ENCODE measurements around the gene ZNF865.

The ZNF865 gene

DNA sequence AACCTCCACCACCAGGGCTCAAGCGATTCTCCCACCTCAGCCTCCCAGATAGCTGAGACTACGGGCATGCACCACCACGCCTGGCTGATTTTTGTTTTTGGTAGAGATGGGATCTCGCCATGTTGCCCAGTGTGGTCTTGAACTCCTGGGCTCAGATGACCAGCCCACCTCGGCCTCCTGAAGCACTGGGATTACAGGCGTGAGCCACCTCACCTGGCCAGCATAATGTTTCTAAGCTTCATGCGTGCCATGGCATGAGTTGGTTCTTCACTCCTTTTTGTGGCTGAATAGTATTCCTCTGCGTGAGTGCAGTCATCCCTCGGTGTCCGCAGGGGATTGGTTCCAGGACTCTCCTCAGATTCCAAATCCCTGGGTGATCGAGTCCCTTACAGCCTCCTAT is 20.6 kb upstream of the ZNF865 start:
- H3K4me3 ChIP-seq (ENCODE audit: low read depth, low read length): no peak overlapping the region
- no peak for DNase-seq (ENCODE audit: low read depth)
- TF ChIP-seq, protein P1, sequence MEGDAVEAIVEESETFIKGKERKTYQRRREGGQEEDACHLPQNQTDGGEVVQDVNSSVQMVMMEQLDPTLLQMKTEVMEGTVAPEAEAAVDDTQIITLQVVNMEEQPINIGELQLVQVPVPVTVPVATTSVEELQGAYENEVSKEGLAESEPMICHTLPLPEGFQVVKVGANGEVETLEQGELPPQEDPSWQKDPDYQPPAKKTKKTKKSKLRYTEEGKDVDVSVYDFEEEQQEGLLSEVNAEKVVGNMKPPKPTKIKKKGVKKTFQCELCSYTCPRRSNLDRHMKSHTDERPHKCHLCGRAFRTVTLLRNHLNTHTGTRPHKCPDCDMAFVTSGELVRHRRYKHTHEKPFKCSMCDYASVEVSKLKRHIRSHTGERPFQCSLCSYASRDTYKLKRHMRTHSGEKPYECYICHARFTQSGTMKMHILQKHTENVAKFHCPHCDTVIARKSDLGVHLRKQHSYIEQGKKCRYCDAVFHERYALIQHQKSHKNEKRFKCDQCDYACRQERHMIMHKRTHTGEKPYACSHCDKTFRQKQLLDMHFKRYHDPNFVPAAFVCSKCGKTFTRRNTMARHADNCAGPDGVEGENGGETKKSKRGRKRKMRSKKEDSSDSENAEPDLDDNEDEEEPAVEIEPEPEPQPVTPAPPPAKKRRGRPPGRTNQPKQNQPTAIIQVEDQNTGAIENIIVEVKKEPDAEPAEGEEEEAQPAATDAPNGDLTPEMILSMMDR (IDR thresholded peaks at IDR 0.05; ENCODE audit: low read depth, low read length, missing control alignments): no peak

DNA sequence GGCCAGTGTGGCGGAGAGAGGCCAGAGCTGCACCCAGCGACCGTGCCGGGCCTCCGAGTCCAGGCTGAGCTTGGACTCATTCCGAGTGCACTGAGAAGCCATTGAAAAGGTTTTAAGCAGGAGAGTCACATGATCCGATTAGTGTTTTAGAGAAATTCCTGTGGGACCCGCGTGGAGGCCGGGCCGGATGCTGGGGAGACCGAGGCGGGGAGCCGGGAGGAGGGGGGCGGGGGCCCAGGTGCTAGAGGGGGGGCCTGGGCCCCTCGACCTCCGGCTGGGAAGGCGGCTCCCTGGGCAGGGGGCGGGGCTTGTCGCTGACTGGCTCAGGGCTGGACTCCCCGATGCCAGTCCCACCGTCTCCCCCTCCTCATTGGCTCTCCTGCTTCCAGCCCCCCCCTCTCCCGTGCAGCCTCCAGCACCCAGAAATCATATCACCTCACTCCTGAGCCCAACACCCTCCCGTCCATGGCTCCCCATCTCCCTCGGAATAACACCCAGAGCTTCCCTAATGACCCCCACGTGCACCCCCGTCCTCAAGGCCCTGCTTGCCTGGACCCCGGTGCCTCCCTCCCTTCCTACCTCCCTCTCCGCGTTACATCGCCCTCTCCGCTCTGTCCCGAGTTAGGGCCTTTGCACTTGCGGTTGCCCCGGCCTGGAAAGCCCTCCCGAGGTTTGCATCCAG is 19.6 kb upstream of the ZNF865 start:
- DNase-seq (ENCODE audit: low read depth): no peak
- TF ChIP-seq, protein P1 (IDR thresholded peaks at IDR 0.05; ENCODE audit: low read depth, low read length, missing control alignments): no peak
- 0 out of 2 replicates have a peak overlapping the region, but pooled peaks have one; percentile 6 for H3K4me3 ChIP-seq (ENCODE audit: low read depth, low read length)

DNA sequence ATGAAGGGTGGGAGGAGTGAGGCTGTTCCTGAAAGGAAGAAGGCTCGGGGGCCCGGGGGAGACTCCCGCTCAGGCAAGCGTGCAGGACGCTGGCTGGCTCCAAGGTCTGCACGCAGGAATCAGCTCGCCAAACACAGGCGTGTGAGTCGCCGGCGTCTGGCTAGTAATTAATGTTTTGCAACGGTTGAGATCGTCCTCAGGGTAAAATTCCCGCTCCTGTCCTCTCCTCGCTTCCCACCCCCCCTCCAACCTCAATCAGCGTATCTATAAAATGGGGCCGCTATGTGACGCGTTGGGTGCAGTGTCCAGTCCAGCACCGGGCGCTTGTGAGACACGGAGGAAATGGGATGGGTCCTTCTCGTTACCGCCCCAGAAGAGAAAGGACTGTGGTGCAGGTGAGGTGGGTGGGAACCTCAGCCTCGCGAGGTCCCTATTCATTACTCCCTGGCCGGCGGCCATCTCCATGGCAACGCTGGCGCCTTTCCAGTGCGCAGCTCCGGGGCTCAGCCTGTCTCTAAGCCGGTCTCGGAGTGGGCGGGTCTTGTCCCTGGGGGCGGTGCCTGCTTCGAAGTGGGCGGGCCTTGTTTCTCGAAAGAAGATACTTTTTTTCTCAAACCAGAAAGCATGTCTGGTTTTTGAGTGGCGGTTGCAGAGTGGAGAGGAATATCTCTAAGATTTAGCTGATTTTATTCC is 18.3 kb upstream of the ZNF865 start:
- TF ChIP-seq, protein P1 (IDR thresholded peaks at IDR 0.05; ENCODE audit: low read depth, low read length, missing control alignments): no peak
- H3K4me3 ChIP-seq (ENCODE audit: low read depth, low read length): peak overlapping the region; percentile 36
- peak; percentile 67 for DNase-seq (ENCODE audit: low read depth)

DNA sequence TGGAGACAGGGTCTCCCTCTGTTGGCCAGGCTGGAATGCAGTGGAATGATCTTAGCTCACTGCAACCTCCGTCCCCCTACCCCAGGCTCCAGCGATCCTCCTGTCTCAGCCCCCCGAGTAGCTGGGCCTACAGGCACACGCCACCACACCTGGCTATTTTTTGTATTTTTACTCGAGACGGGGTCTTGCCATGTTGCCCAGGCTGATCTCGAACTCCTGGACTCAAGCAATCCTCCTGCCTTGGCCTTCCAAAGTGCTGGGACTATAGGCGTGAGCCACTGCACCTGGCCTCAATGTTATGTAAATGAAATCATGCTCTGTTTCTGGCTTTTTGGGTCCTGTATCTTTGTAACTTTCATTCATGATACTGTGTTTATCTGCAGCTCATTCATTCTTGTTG is 16.7 kb upstream of the ZNF865 start:
- TF ChIP-seq, protein P1 (IDR thresholded peaks at IDR 0.05; ENCODE audit: low read depth, low read length, missing control alignments): no peak
- no peak for DNase-seq (ENCODE audit: low read depth)
- H3K4me3 ChIP-seq (ENCODE audit: low read depth, low read length): no peak overlapping the region

DNA sequence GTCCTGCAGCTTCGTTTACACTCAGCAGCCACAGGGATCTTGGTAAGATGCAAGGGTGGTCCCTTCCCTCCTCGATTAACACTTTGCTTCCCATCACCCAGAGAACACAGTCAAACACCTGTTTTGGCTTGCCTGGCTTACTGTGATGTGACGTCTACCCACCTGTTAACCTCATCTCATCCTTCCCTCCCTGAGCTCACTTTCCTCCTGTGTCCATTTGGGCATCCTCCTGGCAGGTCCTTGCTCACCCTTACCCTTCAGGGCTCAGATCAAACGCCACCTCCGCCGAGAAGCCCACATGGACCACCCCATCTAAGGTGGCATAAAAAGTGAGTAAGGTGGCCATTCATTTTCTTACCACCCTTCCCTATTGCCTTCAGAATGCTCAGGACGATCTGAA is 15.3 kb upstream of the ZNF865 start:
- TF ChIP-seq, protein P1 (IDR thresholded peaks at IDR 0.05; ENCODE audit: low read depth, low read length, missing control alignments): no peak
- no peak overlapping the region for H3K4me3 ChIP-seq (ENCODE audit: low read depth, low read length)
- DNase-seq (ENCODE audit: low read depth): no peak

DNA sequence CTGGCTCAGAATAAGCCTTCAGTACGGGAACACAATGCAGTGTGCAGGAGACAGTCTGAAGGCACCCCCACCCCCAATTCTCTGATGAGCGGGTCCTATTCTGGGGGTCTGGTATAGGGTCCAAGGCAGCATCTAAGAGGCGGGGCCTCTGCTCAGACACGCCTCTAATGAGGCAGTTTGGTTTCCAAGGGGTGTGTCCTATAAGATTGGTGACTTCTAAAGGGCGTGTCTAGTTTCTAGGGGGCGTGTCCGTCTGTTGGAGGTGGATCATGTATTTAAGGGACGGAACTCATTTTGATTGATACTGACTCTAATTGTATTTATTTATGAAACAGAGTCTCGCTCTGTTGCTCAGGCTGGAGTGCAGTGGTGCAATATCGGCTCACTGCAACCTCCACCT is 14.8 kb upstream of the ZNF865 start:
- no peak for DNase-seq (ENCODE audit: low read depth)
- no peak overlapping the region for H3K4me3 ChIP-seq (ENCODE audit: low read depth, low read length)
- TF ChIP-seq, protein P1 (IDR thresholded peaks at IDR 0.05; ENCODE audit: low read depth, low read length, missing control alignments): no peak
